ENCODE data around the gene CHRND. TPM values are rescaled to one million over a fixed set of nuclear protein-coding genes. Genes with fewer than 3 reads are reported as not detected.
A peak's percentile ranks its signal among the peaks of the same experiment; 100 is the strongest.

CHRND gene
- total and polyA plus RNA-seq, 12 donors, result 0.07 to 0.39 (median 0.14) TPM; not detected in 7

DNA sequence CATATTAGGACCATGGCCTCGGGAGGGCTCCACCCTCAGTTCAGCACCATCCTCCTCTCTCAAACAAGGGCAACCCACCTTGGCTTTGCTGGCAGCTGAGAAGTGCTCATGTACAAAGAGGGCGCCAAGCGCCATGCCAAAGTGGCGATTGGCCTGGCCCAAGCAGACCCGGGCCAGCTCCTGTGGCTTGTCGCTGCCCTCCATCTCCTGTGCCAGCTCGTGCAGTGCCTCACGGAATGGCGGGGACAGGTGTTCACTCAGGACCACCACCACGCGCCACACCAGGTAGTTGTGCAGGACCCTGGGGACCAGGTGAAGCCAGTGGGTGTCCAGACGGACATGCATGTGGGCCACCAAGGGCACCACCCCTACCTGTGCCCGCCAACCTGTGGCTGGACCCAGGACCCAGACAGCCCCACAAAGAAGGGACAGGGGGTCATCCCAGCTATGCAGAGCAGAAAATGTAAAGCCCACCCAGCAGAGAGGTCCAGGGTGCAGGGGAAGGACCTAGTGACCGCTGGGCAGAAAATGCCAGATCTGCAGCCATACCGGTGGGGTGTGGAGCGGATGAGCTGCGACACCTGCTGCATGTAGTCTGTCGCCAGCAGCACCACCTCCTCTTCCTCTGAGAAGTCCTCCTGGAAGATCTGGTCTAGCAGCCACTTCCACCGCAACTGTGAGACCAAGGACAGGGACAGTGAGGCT, 41.9 kb upstream of the CHRND start:
- Histone ChIP-seq H3K27me3 (peaks cover 48% of the 10 kb centered on the region), H3K36me3 (replicated peaks in 1 of 2) (no peaks in the 10 kb centered on the region), H3K4me1 (replicated peaks in 1 of 2) (peaks cover 0 to 7% of the 10 kb centered on the region in 2 donors), H3K27ac (no peak overlapping the region), H3K9me3 (replicated peaks in 1 of 3) (no peaks in the 10 kb centered on the region), H3K4me3 (no peak overlapping the region)
- intact Hi-C loops (cut with DNase I), result no loop called here
- no peak for TF ChIP-seq POLR2A (IDR thresholded peaks at IDR 0.05)
- TF ChIP-seq CTCF (IDR thresholded peaks at IDR 0.05), result no peak
- peak in 1 of 7 donors; percentile 6 for DNase-seq
- 90 to 93% (median 91%) methylated on average over 6 to 19 of the region's 19 CpGs for WGBS, 4 donors

DNA sequence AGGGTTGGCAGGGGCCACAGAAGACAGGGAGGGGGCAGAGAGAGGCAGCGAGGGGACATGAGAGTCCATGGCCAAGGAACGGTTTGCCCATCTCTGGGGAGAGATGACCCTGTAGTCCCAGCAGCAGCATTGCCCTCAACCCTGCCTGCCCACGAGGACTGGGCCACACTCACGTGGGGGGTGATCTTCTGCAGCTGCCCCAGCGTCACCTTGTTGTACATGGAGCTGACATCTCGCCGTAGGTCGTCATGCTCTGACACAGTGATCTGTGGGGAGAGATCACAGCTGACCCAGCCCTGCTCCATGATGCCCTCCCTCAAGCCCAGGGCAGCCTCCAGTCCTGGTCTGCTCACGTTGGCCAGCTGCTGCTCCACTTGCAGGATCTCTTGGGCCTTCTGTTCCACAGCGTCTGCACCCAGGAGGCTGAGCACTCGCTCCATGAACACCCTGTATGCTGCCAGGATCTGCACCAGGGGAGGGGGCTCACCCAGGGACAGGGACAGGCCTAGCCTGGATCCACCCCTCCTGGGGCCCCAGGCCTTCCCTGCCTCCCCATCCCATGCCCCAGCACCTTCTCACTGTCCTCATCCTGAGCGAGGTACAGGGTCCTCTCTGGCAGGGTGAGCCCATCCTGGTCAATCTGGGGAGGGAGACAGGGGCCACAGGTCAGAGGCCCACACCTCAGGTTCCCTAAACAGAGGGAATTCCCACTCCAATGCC, 41.2 kb upstream of the CHRND start:
- 74 to 84% (median 79%) methylated on average over 5 to 12 of the region's 12 CpGs for WGBS, 4 donors
- H3K27me3 ChIP-seq, result peaks cover 48% of the 10 kb centered on the region
- TF ChIP-seq POLR2A (IDR thresholded peaks at IDR 0.05), result no peak
- no peak for TF ChIP-seq CTCF (IDR thresholded peaks at IDR 0.05)
- intact Hi-C loops (cut with DNase I), result no loop called here
- peaks cover 0 to 7% of the 10 kb centered on the region in 2 donors for H3K4me1 ChIP-seq (replicated peaks in 1 of 2)
- H3K4me3 ChIP-seq, result no peak overlapping the region
- H3K9me3 ChIP-seq (replicated peaks in 1 of 3), result no peaks in the 10 kb centered on the region
- no peaks in the 10 kb centered on the region for H3K36me3 ChIP-seq (replicated peaks in 1 of 2)
- H3K27ac ChIP-seq, result no peak overlapping the region
- peak in 1 of 7 donors; percentile 10 for DNase-seq

DNA sequence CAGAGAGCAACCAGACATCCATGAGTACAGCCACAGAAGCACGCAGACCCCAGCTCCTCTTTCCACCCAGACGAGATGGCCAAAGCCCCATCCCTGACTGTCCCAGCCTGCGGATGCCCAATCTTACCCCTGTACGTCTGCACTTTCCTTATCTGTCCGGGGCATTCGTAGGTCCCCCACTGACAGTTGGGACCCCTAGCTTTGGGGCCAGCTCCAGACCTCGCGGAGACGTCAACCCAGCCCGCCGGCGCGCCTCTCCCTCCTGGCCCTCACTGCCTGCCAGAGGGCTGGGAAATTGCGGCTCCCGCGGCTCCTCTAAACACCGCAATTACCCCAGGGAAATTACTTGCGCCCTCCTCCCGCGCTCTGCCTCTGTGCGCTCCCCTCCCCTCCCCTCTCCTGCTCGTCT, 40.6 kb upstream of the CHRND start:
- peaks cover 48% of the 10 kb centered on the region for H3K27me3 ChIP-seq
- no peaks in the 10 kb centered on the region for H3K36me3 ChIP-seq (replicated peaks in 1 of 2)
- no peak for TF ChIP-seq POLR2A (IDR thresholded peaks at IDR 0.05)
- no peak for TF ChIP-seq CTCF (IDR thresholded peaks at IDR 0.05)
- no peak for DNase-seq
- intact Hi-C loops (cut with DNase I), result no loop called here
- no peaks in the 10 kb centered on the region for H3K9me3 ChIP-seq (replicated peaks in 1 of 3)
- H3K4me1 ChIP-seq (replicated peaks in 1 of 2), result peaks cover 0 to 7% of the 10 kb centered on the region in 2 donors
- WGBS, 4 donors, result 39 to 45% (median 43%) methylated on average over 17 to 22 of the region's 22 CpGs
- H3K4me3 ChIP-seq, result no peak overlapping the region
- H3K27ac ChIP-seq, result no peak overlapping the region

DNA sequence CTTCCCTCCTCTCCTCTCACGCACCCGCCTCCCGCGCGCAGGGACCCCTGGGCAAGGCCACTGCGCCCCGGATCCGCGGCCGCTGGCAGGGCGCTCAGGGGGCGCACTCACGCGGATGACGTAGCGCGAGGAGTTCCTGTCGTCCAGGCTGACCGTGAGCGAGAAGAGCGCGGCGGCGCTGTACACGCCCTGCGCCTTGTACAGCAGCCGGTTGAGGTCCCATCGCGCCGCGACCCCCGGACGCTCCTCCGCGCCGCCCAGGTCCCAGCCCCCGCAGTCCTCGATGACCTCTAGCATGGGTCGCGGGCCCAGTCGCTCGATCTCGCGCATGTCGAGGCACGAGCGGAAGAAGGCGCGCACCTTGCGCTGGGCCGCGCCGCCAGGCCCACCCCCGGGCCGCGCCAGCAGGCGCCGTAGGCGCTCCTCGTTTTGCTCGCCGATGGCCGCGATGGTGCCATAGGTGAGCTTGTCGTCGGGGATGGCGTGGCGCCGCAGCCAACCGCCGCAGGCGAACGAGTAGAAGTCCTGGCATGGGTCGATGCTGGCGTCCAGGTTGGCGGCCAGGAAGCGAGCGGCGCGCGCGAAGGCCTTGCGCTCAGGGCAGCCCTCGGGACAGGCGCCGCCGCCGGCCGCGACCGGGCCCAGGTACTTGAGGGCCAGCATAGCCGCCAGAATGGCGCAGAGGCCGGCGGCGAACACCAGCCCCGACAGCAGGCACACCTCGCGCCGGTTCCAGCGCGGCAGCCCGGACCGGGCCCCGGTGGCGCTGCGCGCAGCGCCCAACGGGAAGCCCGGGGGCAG, 40.0 kb upstream of the CHRND start:
- intact Hi-C loops (cut with DNase I), result no loop called here
- H3K27me3 ChIP-seq, result peaks cover 48% of the 10 kb centered on the region
- no peak overlapping the region for H3K27ac ChIP-seq
- TF ChIP-seq POLR2A (IDR thresholded peaks at IDR 0.05) (no peak), CTCF (IDR thresholded peaks at IDR 0.05) (no peak)
- 11 to 16% (median 13%) methylated on average over 12 to 111 of the region's 111 CpGs for WGBS, 4 donors
- no peaks in the 10 kb centered on the region for H3K9me3 ChIP-seq (replicated peaks in 1 of 3)
- DNase-seq, result peak in 1 of 7 donors; percentile 10
- no peaks in the 10 kb centered on the region for H3K36me3 ChIP-seq (replicated peaks in 1 of 2)
- H3K4me1 ChIP-seq (replicated peaks in 1 of 2), result peaks cover 0 to 7% of the 10 kb centered on the region in 2 donors
- H3K4me3 ChIP-seq, result no peak overlapping the region
